CD4-positive, alpha-beta T cell treated with Interleukin-15 for 4 hours (primary cell): Measurements from ENCODE around the gene CXCL12.

Experiments used
- DNase-seq: peaks from one replicate; pipeline ENCODE4 v3.0.0-alpha.2; 2020; ENCODE audit warnings: low spot score

Gene CXCL12

GRCh38 chr10:44399659-44400451 is 15.0 kb upstream of the CXCL12 start:
- DNase-seq = no peak

- DNase-seq = no peak
Observed at GRCh38 chr10:44398747-44399658, 14.1 kb upstream of the CXCL12 start.

GRCh38 chr10:44398271-44398670 is 13.4 kb upstream of the CXCL12 start:
- no peak for DNase-seq

- DNase-seq = no peak
Observed at GRCh38 chr10:44397476-44398225, 12.8 kb upstream of the CXCL12 start.

GRCh38 chr10:44396671-44397191 is 11.8 kb upstream of the CXCL12 start:
- DNase-seq = no peak

- DNase-seq = no peak
Observed at GRCh38 chr10:44395902-44396670, 11.2 kb upstream of the CXCL12 start.

GRCh38 chr10:44395396-44395795 is 10.5 kb upstream of the CXCL12 start:
- DNase-seq = no peak

GRCh38 chr10:44394696-44395381 is 9.9 kb upstream of the CXCL12 start:
- DNase-seq = no peak

GRCh38 chr10:44393834-44394547 is 9.1 kb upstream of the CXCL12 start:
- DNase-seq = no peak

GRCh38 chr10:44393051-44393630 is 8.2 kb upstream of the CXCL12 start:
- no peak for DNase-seq

- DNase-seq = no peak
Observed at GRCh38 chr10:44392420-44392819, 7.5 kb upstream of the CXCL12 start.

- DNase-seq = no peak
Observed at GRCh38 chr10:44391981-44392380, 7.1 kb upstream of the CXCL12 start.

- DNase-seq = no peak
Observed at GRCh38 chr10:44390585-44391072, 5.7 kb upstream of the CXCL12 start.

GRCh38 chr10:44389556-44389955 is 4.7 kb upstream of the CXCL12 start:
- DNase-seq = no peak

GRCh38 chr10:44389150-44389549 is 4.3 kb upstream of the CXCL12 start:
- no peak for DNase-seq

GRCh38 chr10:44388641-44389040 is 3.7 kb upstream of the CXCL12 start:
- DNase-seq = no peak

GRCh38 chr10:44387853-44388251 is 3.0 kb upstream of the CXCL12 start:
- DNase-seq = no peak

- DNase-seq = peak; percentile 5
Observed at GRCh38 chr10:44386546-44387052, 1.7 kb upstream of the CXCL12 start.

GRCh38 chr10:44385696-44386441 is 972 bp upstream of the CXCL12 start:
- no peak for DNase-seq
